PC-3 (cell line): ENCODE results near the gene PLA2G4C. TPM values are rescaled to one million over a fixed set of nuclear protein-coding genes. Genes with fewer than 3 reads are reported as not detected.

Experiments
- ATAC-seq: fragments of 200-7000 bp; cut with Tn5 transposase; 2 replicates; pipeline ENCODE4 v1.9.1; 2020; ENCODE audit warnings: mild to moderate bottlenecking, moderate library complexity
- BruUV-seq: library from RNA; stranded (reverse); fragments of 400-500 nt; replicated peaks from 2 replicates; lab custom pipeline; 2021; lab: Mats Ljungman, UMichigan
- CTCF ChIA-PET: fragments of 300-600 bp; sonication (Branson Sonifier 250); formaldehyde crosslinking; loops from one replicate; lab custom pipeline; 2022; ENCODE audit warnings: antibody characterized with exemption; lab: Charles Lee
- POLR2A ChIA-PET: fragments of 300-600 bp; sonication (Branson Sonifier 250); formaldehyde crosslinking; loops from one replicate; lab custom pipeline; 2022; ENCODE audit warnings: antibody characterized with exemption; ENCODE audit not compliant: unreplicated experiment; lab: Charles Lee
- DNase-seq: peaks from one replicate; pipeline ENCODE4 v3.0.0-alpha.2; 2015
- H2AFZ ChIP-seq: fragments of 300-600 bp; sonication (generic); 2 replicates; pipeline ENCODE4 v1.6.0; 2016; ENCODE audit warnings: antibody characterized with exemption, low read length
- H3F3A ChIP-seq: fragments of 300-600 bp; sonication (generic); one replicate; pipeline ENCODE4 v1.6.0; 2017; ENCODE audit warnings: antibody characterized with exemption, low read length, control low read depth, mild to moderate bottlenecking; ENCODE audit not compliant: unreplicated experiment
- H3K27ac ChIP-seq: fragments of 300-600 bp; sonication (generic); 2 replicates; pipeline ENCODE4 v1.5.1; 2016; ENCODE audit warnings: mild to moderate bottlenecking, low read length
- H3K27me3 ChIP-seq: fragments of 300-600 bp; sonication (generic); 2 replicates; pipeline ENCODE4 v1.6.1; 2016; ENCODE audit warnings: low read length, mixed read lengths
- H3K36me3 ChIP-seq: fragments of 300-600 bp; sonication (generic); 2 replicates; pipeline ENCODE4 v1.6.1; 2016; ENCODE audit warnings: low read depth, mixed run types, low read length, mixed read lengths
- H3K4me1 ChIP-seq: fragments of 300-600 bp; sonication (generic); 2 replicates; pipeline ENCODE4 v1.5.1; 2016; ENCODE audit warnings: low read length; ENCODE audit not compliant: insufficient read depth
- H3K4me2 ChIP-seq: fragments of 300-600 bp; sonication (generic); 2 replicates; pipeline ENCODE4 v1.6.0; 2016; ENCODE audit warnings: low read length
- H3K4me3 ChIP-seq: fragments of 300-600 bp; sonication (generic); 2 replicates; pipeline ENCODE4 v1.5.1; 2016; ENCODE audit warnings: mild to moderate bottlenecking, low read length, mixed read lengths
- H3K79me2 ChIP-seq: fragments of 300-600 bp; sonication (generic); 2 replicates; pipeline ENCODE4 v1.6.1; 2017; ENCODE audit warnings: low read length, mixed read lengths
- H3K9ac ChIP-seq: fragments of 300-600 bp; sonication (generic); 2 replicates; pipeline ENCODE4 v1.6.0; 2016; ENCODE audit warnings: mild to moderate bottlenecking, low read length
- H3K9me2 ChIP-seq: fragments of 300-600 bp; sonication (generic); replicated peaks from 2 replicates; pipeline ENCODE4 v1.6.1; 2016; ENCODE audit warnings: mixed run types, low read length, mixed read lengths
- H3K9me3 ChIP-seq: fragments of 300-600 bp; sonication (generic); 2 replicates; pipeline ENCODE4 v1.6.1; 2016; ENCODE audit warnings: low read length, mixed read lengths
- H4K20me1 ChIP-seq: fragments of 300-600 bp; sonication (generic); 2 replicates; pipeline ENCODE4 v1.6.1; 2016; ENCODE audit warnings: low read length, mixed read lengths
- CTCF ChIP-seq: fragments of 300-600 bp; sonication (generic); conservative IDR thresholded peaks from 2 replicates; pipeline ENCODE4 v1.5.1; 2017; ENCODE audit warnings: antibody characterized with exemption, low read depth, mild to moderate bottlenecking, low read length
- EZH2 ChIP-seq: fragments of 300-600 bp; sonication (generic); IDR thresholded peaks from one replicate; pipeline ENCODE4 v1.6.1; 2017; ENCODE audit warnings: antibody characterized with exemption, mild to moderate bottlenecking, low read length; ENCODE audit not compliant: unreplicated experiment
- EZH2phosphoT487 ChIP-seq: fragments of 300-600 bp; sonication (generic); IDR thresholded peaks from 2 replicates; pipeline ENCODE4 v1.6.1; 2018; ENCODE audit warnings: mild to moderate bottlenecking, antibody characterized with exemption, low read length, borderline replicate concordance
- intact Hi-C: fragments of 100-400 bp; cut with micrococcal nuclease; formaldehyde crosslinking; loops from 2 replicates; pipeline ENCODE4 v1.9.0; 2023
- total RNA-seq: library from RNA; depleted of rRNA; stranded (reverse); fragments of >200 nt; gene quantifications from 2 replicates; pipeline ENCODE4 v1.2.3, GENCODE V29; 2014

Gene PLA2G4C
- total RNA-seq, 1 experiment from 2014 or later: 2.6 TPM

DNA sequence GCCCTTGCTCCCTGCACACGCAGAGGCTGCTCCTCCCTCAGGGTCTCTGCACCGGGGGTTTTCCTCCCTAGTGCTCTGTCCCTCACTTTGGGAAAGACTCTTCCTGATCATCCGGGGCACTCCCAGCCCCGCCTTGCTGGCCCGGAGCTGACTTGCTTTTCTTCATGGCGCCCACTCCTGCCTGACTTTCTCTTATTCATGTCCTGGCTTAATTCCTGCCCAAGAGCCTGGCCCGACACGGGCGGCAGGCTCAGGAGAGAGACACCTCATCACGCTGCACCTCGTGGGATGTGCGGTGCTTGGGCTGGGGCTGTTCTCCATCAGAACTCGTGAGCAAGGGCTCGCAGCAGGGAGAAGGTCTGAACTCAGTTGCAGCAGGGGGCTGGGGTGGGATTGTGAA is 11.8 kb upstream of the PLA2G4C start:
- Histone ChIP-seq H3K9ac (no peak overlapping the region), H3K9me3 (no peaks in the 10 kb centered on the region), H3K36me3 (peaks cover 16% of the 10 kb centered on the region), H3K9me2 (no peaks in the 10 kb centered on the region), H3K27ac (peak overlapping the region; percentile 32; the same call in 1 of the 2 replicates), H3F3A (no peaks in the 10 kb centered on the region), H3K4me3 (no peak overlapping the region), H3K79me2 (no peaks in the 10 kb centered on the region), H3K4me2 (no peak overlapping the region), H3K27me3 (no peaks in the 10 kb centered on the region), H2AFZ (no peak overlapping the region), H3K4me1 (peaks cover 26% of the 10 kb centered on the region), H4K20me1 (no peaks in the 10 kb centered on the region)
- BruUV-seq: no TSS peak
- no peak for DNase-seq
- CTCF ChIA-PET: no interaction called here
- peak; percentile 5 for ATAC-seq
- TF ChIP-seq EZH2: no peak
- TF ChIP-seq CTCF: no peak
- TF ChIP-seq EZH2phosphoT487: no peak
- POLR2A ChIA-PET: interaction anchor here (0.5 to 0.6 kb wide), 2 partner anchors 12 to 27 kb away, joined by 3 read pairs; no protein-coding TSS in a partner anchor
- intact Hi-C loops: no loop called here

GRCh38 chr19:48121909-48122371 is 11.3 kb upstream of the PLA2G4C start:
- intact Hi-C loops: no loop called here
- TF ChIP-seq EZH2: no peak
- TF ChIP-seq EZH2phosphoT487: no peak
- TF ChIP-seq CTCF: no peak
- Histone ChIP-seq H2AFZ (no peak overlapping the region), H3K79me2 (no peaks in the 10 kb centered on the region), H4K20me1 (no peaks in the 10 kb centered on the region), H3F3A (no peaks in the 10 kb centered on the region), H3K9me3 (no peaks in the 10 kb centered on the region), H3K9me2 (no peaks in the 10 kb centered on the region), H3K9ac (no peak overlapping the region), H3K27me3 (no peaks in the 10 kb centered on the region), H3K4me3 (no peak overlapping the region), H3K27ac (peak overlapping the region; percentile 32; the same call in 1 of the 2 replicates), H3K4me2 (no peak overlapping the region), H3K4me1 (peaks cover 26% of the 10 kb centered on the region), H3K36me3 (peaks cover 16% of the 10 kb centered on the region)
- POLR2A ChIA-PET: interaction anchor here (0.6 kb wide), 1 partner anchor 12 kb away, joined by 3 read pairs; no protein-coding TSS in a partner anchor
- CTCF ChIA-PET: interaction anchor here (0.5 kb wide), 1 partner anchor 149 kb away, joined by 3 read pairs; no protein-coding TSS in a partner anchor
- peak; percentile 65 for DNase-seq
- BruUV-seq: no TSS peak
- ATAC-seq: peak; percentile 71

DNA sequence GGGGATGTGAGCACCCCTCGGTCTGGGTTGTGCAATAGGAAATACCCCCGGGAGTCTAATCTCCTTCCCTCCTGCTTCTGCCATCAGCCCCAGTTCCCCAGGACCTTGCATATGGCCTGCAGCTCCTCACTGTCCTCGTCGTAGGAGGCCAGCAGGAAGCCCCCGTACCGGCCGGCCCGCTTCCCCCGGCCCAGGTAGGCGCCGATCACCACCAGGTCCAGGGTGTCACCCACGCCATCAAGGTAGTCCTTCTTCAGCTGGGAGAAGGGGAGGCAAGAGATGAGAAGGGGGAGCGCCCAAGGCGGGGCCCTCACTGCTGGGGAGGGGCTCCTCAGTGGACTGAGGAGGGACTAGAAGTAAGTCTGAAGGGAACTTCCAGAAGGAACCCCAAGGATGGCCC is 10.4 kb upstream of the PLA2G4C start:
- no peak overlapping the region for H2AFZ ChIP-seq
- H4K20me1 ChIP-seq: no peaks in the 10 kb centered on the region
- H3K9me2 ChIP-seq: no peaks in the 10 kb centered on the region
- TF ChIP-seq EZH2phosphoT487: no peak
- no peak for TF ChIP-seq EZH2
- no peak for TF ChIP-seq CTCF
- H3F3A ChIP-seq: no peaks in the 10 kb centered on the region
- H3K9ac ChIP-seq: no peak overlapping the region
- intact Hi-C loops: no loop called here
- H3K36me3 ChIP-seq: peaks cover 16% of the 10 kb centered on the region
- CTCF ChIA-PET: no interaction called here
- H3K79me2 ChIP-seq: no peaks in the 10 kb centered on the region
- ATAC-seq: no peak
- H3K4me3 ChIP-seq: no peak overlapping the region
- no peak overlapping the region for H3K4me2 ChIP-seq
- no peak overlapping the region for H3K27ac ChIP-seq
- no peak for DNase-seq
- no peaks in the 10 kb centered on the region for H3K9me3 ChIP-seq
- H3K27me3 ChIP-seq: no peaks in the 10 kb centered on the region
- BruUV-seq: no TSS peak
- POLR2A ChIA-PET: no interaction called here
- H3K4me1 ChIP-seq: peaks cover 26% of the 10 kb centered on the region
